Nephron (organoid): Measurements from ENCODE around the gene DSCAML1.
"Not testable (repeated sequence)": the region's sequence is repeated elsewhere in the genome, so short reads cannot be mapped to it uniquely, and the experiment has no call there.

Source experiments
- H3K27ac Mint-ChIP-seq, 3 experiments: 2 replicates each; pipeline ENCODE4 v1.8.0; 2020; ENCODE audit warnings: mixed read lengths in 3 of 3, mild to moderate bottlenecking in 2 of 3, moderate library complexity in 1 of 3
- H3K27me3 Mint-ChIP-seq: 2 replicates; pipeline ENCODE4 v1.8.0; 2021; ENCODE audit warnings: low read depth, mild to moderate bottlenecking, moderate library complexity, mixed read lengths
- H3K36me3 Mint-ChIP-seq: 2 replicates; pipeline ENCODE4 v1.8.0; 2020; ENCODE audit warnings: low read depth, mixed read lengths
- H3K4me1 Mint-ChIP-seq: 2 replicates; pipeline ENCODE4 v1.8.0; 2020; ENCODE audit warnings: mixed read lengths
- H3K4me3 Mint-ChIP-seq, 3 experiments: 2 replicates each; pipeline ENCODE4 v1.8.0; 2020; ENCODE audit warnings: mild to moderate bottlenecking in 3 of 3, mixed read lengths in 3 of 3, moderate library complexity in 2 of 3
- H3K9me3 Mint-ChIP-seq: 2 replicates; pipeline ENCODE4 v1.8.0; 2020; ENCODE audit warnings: mixed read lengths
- CTCF ChIP-seq, 3 experiments: fragments of 200-600 bp; sonication (generic); IDR thresholded peaks; one replicate each; pipeline ENCODE4 v1.5.0; 2021; ENCODE audit warnings: antibody characterized with exemption in 3 of 3; ENCODE audit not compliant: unreplicated experiment in 3 of 3

DSCAML1 gene

GRCh38 chr11:117457835-117458234 is 339.2 kb downstream of the DSCAML1 start:
- H3K36me3 Mint-ChIP-seq = peaks cover 24% of the 10 kb centered on the region
- H3K27me3 Mint-ChIP-seq = peaks cover 5% of the 10 kb centered on the region
- no peak overlapping the region for H3K27ac Mint-ChIP-seq
- no peak overlapping the region for H3K4me3 Mint-ChIP-seq
- TF ChIP-seq CTCF (IDR thresholded peaks at IDR 0.05; ENCODE audit: unreplicated experiment in 3 of 3) = no peak
- H3K9me3 Mint-ChIP-seq = peaks cover 23% of the 10 kb centered on the region
- H3K4me1 Mint-ChIP-seq = peaks cover 4% of the 10 kb centered on the region

GRCh38 chr11:117457031-117457785 is 339.8 kb downstream of the DSCAML1 start:
- Mint-ChIP-seq H3K9me3 (peaks cover 23% of the 10 kb centered on the region), H3K4me1 (peaks cover 4% of the 10 kb centered on the region), H3K27ac (no peak overlapping the region), H3K36me3 (peaks cover 24% of the 10 kb centered on the region), H3K4me3 (no peak overlapping the region), H3K27me3 (peaks cover 5% of the 10 kb centered on the region)
- TF ChIP-seq CTCF (IDR thresholded peaks at IDR 0.05; ENCODE audit: unreplicated experiment in 3 of 3) = no peak

GRCh38 chr11:117456721-117457029 is 340.3 kb downstream of the DSCAML1 start:
- not testable (repeated sequence) for H3K27ac Mint-ChIP-seq, H3K4me3 Mint-ChIP-seq, H3K4me1 Mint-ChIP-seq, H3K27me3 Mint-ChIP-seq
- Mint-ChIP-seq H3K9me3 (peaks cover 23% of the 10 kb centered on the region), H3K36me3 (peaks cover 24% of the 10 kb centered on the region)

- H3K27ac Mint-ChIP-seq = no peak overlapping the region
- peaks cover 23% of the 10 kb centered on the region for H3K9me3 Mint-ChIP-seq
- no peak overlapping the region for H3K4me3 Mint-ChIP-seq
Measured at GRCh38 chr11:117456027-117456720, 340.8 kb downstream of the DSCAML1 start.

GRCh38 chr11:117454564-117454917 is 342.5 kb downstream of the DSCAML1 start:
- H3K27me3 Mint-ChIP-seq = peaks cover 18% of the 10 kb centered on the region
- H3K4me1 Mint-ChIP-seq = peaks cover 4% of the 10 kb centered on the region
- H3K36me3 Mint-ChIP-seq = peaks cover 24% of the 10 kb centered on the region
- no peak overlapping the region for H3K4me3 Mint-ChIP-seq
- TF ChIP-seq CTCF (IDR thresholded peaks at IDR 0.05; ENCODE audit: unreplicated experiment in 3 of 3) = no peak
- peaks cover 23% of the 10 kb centered on the region for H3K9me3 Mint-ChIP-seq
- H3K27ac Mint-ChIP-seq = no peak overlapping the region

More at GRCh38 chr11:117456027-117456720, 340.8 kb downstream of the DSCAML1 start:
- peaks cover 8% of the 10 kb centered on the region for H3K27me3 Mint-ChIP-seq
- H3K4me1 Mint-ChIP-seq = peaks cover 4% of the 10 kb centered on the region
- TF ChIP-seq CTCF (IDR thresholded peaks at IDR 0.05; ENCODE audit: unreplicated experiment in 3 of 3) = no peak
- peaks cover 24% of the 10 kb centered on the region for H3K36me3 Mint-ChIP-seq

GRCh38 chr11:117453886-117454563 is 343.0 kb downstream of the DSCAML1 start:
- peaks cover 24% of the 10 kb centered on the region for H3K36me3 Mint-ChIP-seq
- H3K9me3 Mint-ChIP-seq = peaks cover 23% of the 10 kb centered on the region
- TF ChIP-seq CTCF (IDR thresholded peaks at IDR 0.05; ENCODE audit: unreplicated experiment in 3 of 3) = no peak
- H3K27ac Mint-ChIP-seq = no peak overlapping the region
- peaks cover 18% of the 10 kb centered on the region for H3K27me3 Mint-ChIP-seq
- H3K4me3 Mint-ChIP-seq = no peak overlapping the region
- peaks cover 4% of the 10 kb centered on the region for H3K4me1 Mint-ChIP-seq
